Sigmoid colon (tissue), 4 donors: Measurements from ENCODE around the gene ZAP70.

Source experiments
- CTCF ChIP-seq, 4 experiments: fragments of 450-650 bp in 3 of 4; fragments of 200-600 bp in 1 of 4; IDR thresholded peaks; one replicate each; pipeline ENCODE4 v1.5.1; 2016 to 2019; ENCODE audit warnings: antibody characterized with exemption in 4 of 4, mild to moderate bottlenecking in 3 of 4, moderate library complexity in 2 of 4
- EP300 ChIP-seq, 4 donors: sonication (generic); formaldehyde crosslinking; IDR thresholded peaks; one replicate each; pipeline ENCODE4 v1.6.1; 2017; ENCODE audit warnings: antibody characterized with exemption in 4 of 4
- POLR2A ChIP-seq, 2 donors: fragments of 450-650 bp; IDR thresholded peaks; one replicate each; pipeline ENCODE4 v1.6.1; 2016; ENCODE audit warnings: antibody characterized with exemption in 2 of 2, mild to moderate bottlenecking in 2 of 2, moderate library complexity in 2 of 2
- POLR2AphosphoS5 ChIP-seq, 4 donors: sonication (generic); formaldehyde crosslinking; IDR thresholded peaks; one replicate each; pipeline ENCODE4 v1.6.1; 2017; ENCODE audit warnings: antibody characterized with exemption in 4 of 4

GRCh38 chr2:97774425-97774824 is 61.0 kb downstream of the ZAP70 start:
- TF ChIP-seq CTCF (IDR thresholded peaks at IDR 0.05): no peak
- no peak for TF ChIP-seq POLR2AphosphoS5 (IDR thresholded peaks at IDR 0.05)
- no peak for TF ChIP-seq POLR2A (IDR thresholded peaks at IDR 0.05)
- no peak for TF ChIP-seq EP300 (IDR thresholded peaks at IDR 0.05)
